ENCODE measurements around the gene ARID3B.

The ARID3B gene

GRCh38 chr15:74646480-74646879 is 105.5 kb downstream of the ARID3B start:
- DNase-seq, result no peak

Measured in inflammatory macrophage treated with lipopolysaccharide for 1 hour (primary cell).